ENCODE results near the gene TUSC2. TPM values are rescaled to one million over a fixed set of nuclear protein-coding genes. Genes with fewer than 3 reads are reported as not detected.

Gene TUSC2
- total RNA-seq, 2 experiments from 2014 or later, result 23.1 to 24.7 TPM

- peaks cover 51% of the 10 kb centered on the region for H3K36me3 Mint-ChIP-seq (ENCODE audit: low read depth)
Measured at GRCh38 chr3:50330330-50330729, 2.3 kb upstream of the TUSC2 start.

GRCh38 chr3:50327129-50327528 is 894 bp downstream of the TUSC2 start:
- no peaks in the 10 kb centered on the region for H3K27me3 Mint-ChIP-seq
- peaks cover 49% of the 10 kb centered on the region for H3K36me3 Mint-ChIP-seq (ENCODE audit: low read depth)
- no peaks in the 10 kb centered on the region for H3K9me3 Mint-ChIP-seq
- H3K9me3 ChIP-seq (ENCODE audit: control insufficient read depth in 1 of 2, insufficient read depth in 1 of 2, low read length in 2 of 2), result no peaks in the 10 kb centered on the region
- ATAC-seq (ENCODE audit: poor library complexity) (no peak), DNase-seq (peak in 1 of 14 experiments; percentile 16)
- CTCF ChIA-PET, result interaction anchor here (1.6 kb wide), 1 partner anchor 10 kb away, joined by 5 read pairs; no protein-coding TSS in a partner anchor
- intact Hi-C loops (cut with DNase I, micrococcal nuclease), result no loop called here
- H3K27me3 ChIP-seq (ENCODE audit: control insufficient read depth in 1 of 2, insufficient read depth in 2 of 2, low read length in 2 of 2), result no peaks in the 10 kb centered on the region
- POLR2A ChIA-PET, result interaction anchor here (1.0 to 4.7 kb wide), 8 partner anchors 11 to 1854 kb away, joined by 3 to 58 read pairs (median 8); partner anchors contain the start of genes CYB561D2, HYAL3, MANF and NAA80
- peaks cover 40% of the 10 kb centered on the region for H3K36me3 ChIP-seq (ENCODE audit: insufficient read depth, low read length)
- peak overlapping the region; percentile 92 for H3K27ac Mint-ChIP-seq
- H3K27ac ChIP-seq (ENCODE audit: low read depth in 1 of 2, low read length in 2 of 2), result no peak overlapping the region
- H3K4me1 Mint-ChIP-seq (ENCODE audit: low read depth), result peaks cover 30% of the 10 kb centered on the region
- peaks cover 46% of the 10 kb centered on the region for H3K4me1 ChIP-seq (ENCODE audit: insufficient read depth, low read length)
- H3K4me3 Mint-ChIP-seq, result peak overlapping the region; percentile 97
- peak overlapping the region; percentile 90 for H3K4me3 ChIP-seq (ENCODE audit: low read length)
- TF ChIP-seq, protein P1, sequence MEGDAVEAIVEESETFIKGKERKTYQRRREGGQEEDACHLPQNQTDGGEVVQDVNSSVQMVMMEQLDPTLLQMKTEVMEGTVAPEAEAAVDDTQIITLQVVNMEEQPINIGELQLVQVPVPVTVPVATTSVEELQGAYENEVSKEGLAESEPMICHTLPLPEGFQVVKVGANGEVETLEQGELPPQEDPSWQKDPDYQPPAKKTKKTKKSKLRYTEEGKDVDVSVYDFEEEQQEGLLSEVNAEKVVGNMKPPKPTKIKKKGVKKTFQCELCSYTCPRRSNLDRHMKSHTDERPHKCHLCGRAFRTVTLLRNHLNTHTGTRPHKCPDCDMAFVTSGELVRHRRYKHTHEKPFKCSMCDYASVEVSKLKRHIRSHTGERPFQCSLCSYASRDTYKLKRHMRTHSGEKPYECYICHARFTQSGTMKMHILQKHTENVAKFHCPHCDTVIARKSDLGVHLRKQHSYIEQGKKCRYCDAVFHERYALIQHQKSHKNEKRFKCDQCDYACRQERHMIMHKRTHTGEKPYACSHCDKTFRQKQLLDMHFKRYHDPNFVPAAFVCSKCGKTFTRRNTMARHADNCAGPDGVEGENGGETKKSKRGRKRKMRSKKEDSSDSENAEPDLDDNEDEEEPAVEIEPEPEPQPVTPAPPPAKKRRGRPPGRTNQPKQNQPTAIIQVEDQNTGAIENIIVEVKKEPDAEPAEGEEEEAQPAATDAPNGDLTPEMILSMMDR (IDR thresholded peaks at IDR 0.05), result no peak

More at GRCh38 chr3:50330330-50330729, 2.3 kb upstream of the TUSC2 start:
- H3K27me3 ChIP-seq (ENCODE audit: control insufficient read depth in 1 of 2, insufficient read depth in 2 of 2, low read length in 2 of 2), result no peaks in the 10 kb centered on the region
- TF ChIP-seq, protein P1 (IDR thresholded peaks at IDR 0.05), result no peak
- intact Hi-C loops (cut with DNase I, micrococcal nuclease), result no loop called here
- DNase-seq, result peak in 1 of 14 experiments; percentile 20
- Mint-ChIP-seq H3K27me3 (no peaks in the 10 kb centered on the region), H3K4me1 (ENCODE audit: low read depth) (peaks cover 35% of the 10 kb centered on the region), H3K4me3 (no peak overlapping the region), H3K9me3 (no peaks in the 10 kb centered on the region), H3K27ac (no peak overlapping the region)
- ChIA-PET CTCF (no interaction called here), POLR2A (no interaction called here)
- peaks cover 49% of the 10 kb centered on the region for H3K36me3 ChIP-seq (ENCODE audit: insufficient read depth, low read length)
- H3K4me1 ChIP-seq (ENCODE audit: insufficient read depth, low read length), result peaks cover 53% of the 10 kb centered on the region
- no peak overlapping the region for H3K27ac ChIP-seq (ENCODE audit: low read depth in 1 of 2, low read length in 2 of 2)
- H3K9me3 ChIP-seq (ENCODE audit: control insufficient read depth in 1 of 2, insufficient read depth in 1 of 2, low read length in 2 of 2), result no peaks in the 10 kb centered on the region
- no peak for ATAC-seq (ENCODE audit: poor library complexity)
- H3K4me3 ChIP-seq (ENCODE audit: low read length), result no peak overlapping the region

GRCh38 chr3:50326182-50326541 is 1.9 kb downstream of the TUSC2 start:
- Histone ChIP-seq H3K36me3 (ENCODE audit: insufficient read depth, low read length) (peaks cover 30% of the 10 kb centered on the region), H3K27ac (ENCODE audit: low read depth in 1 of 2, low read length in 2 of 2) (no peak overlapping the region), H3K4me1 (ENCODE audit: insufficient read depth, low read length) (peaks cover 54% of the 10 kb centered on the region), H3K4me3 (ENCODE audit: low read length) (no peak overlapping the region), H3K27me3 (ENCODE audit: control insufficient read depth in 1 of 2, insufficient read depth in 2 of 2, low read length in 2 of 2) (no peaks in the 10 kb centered on the region), H3K9me3 (ENCODE audit: control insufficient read depth in 1 of 2, insufficient read depth in 1 of 2, low read length in 2 of 2) (no peaks in the 10 kb centered on the region)
- Mint-ChIP-seq H3K27ac (no peak overlapping the region), H3K9me3 (no peaks in the 10 kb centered on the region), H3K4me3 (peak overlapping the region; percentile 97), H3K36me3 (ENCODE audit: low read depth) (peaks cover 39% of the 10 kb centered on the region), H3K27me3 (no peaks in the 10 kb centered on the region), H3K4me1 (ENCODE audit: low read depth) (peaks cover 30% of the 10 kb centered on the region)
- intact Hi-C loops (cut with DNase I, micrococcal nuclease), result no loop called here
- ATAC-seq (ENCODE audit: poor library complexity) (no peak), DNase-seq (no peak)
- CTCF ChIA-PET, result no interaction called here
- TF ChIP-seq, protein P1 (IDR thresholded peaks at IDR 0.05), result no peak
- POLR2A ChIA-PET, result interaction anchor here (4.7 kb wide), 1 partner anchor 11 kb away, joined by 58 read pairs; no protein-coding TSS in a partner anchor

All from CD4-positive, alpha-beta T cell (primary cell).